Mammary epithelial cell (primary cell): ENCODE measurements around the gene IAH1.

Experiments
- CTCF ChIP-seq, 2 donors: IDR thresholded peaks in 1 of 2; conservative IDR thresholded peaks in 1 of 2; 2 replicates each; pipeline ENCODE4 v1.5.1; 2011 to 2012; ENCODE audit warnings: inconsistent platforms in 2 of 2, low read length in 2 of 2, mild to moderate bottlenecking in 2 of 2, control low read depth in 1 of 2, low read depth in 1 of 2; ENCODE audit not compliant: insufficient read depth in 1 of 2; ENCODE audit errors: extremely low read depth in 1 of 2
- EZH2 ChIP-seq: IDR thresholded peaks from 2 replicates; pipeline ENCODE4 v1.6.1; 2012; ENCODE audit warnings: low read length, inconsistent platforms, borderline replicate concordance

- no peak for TF ChIP-seq CTCF (conservative IDR thresholded peaks at IDR 0.05 in 1 of 2, IDR thresholded peaks at IDR 0.05 in 1 of 2; ENCODE audit: extremely low read depth in 1 of 2, insufficient read depth in 1 of 2, low read depth in 1 of 2, low read length in 2 of 2)
- no peak for TF ChIP-seq EZH2
These were observed 16.4 kb downstream of the IAH1 start for GRCh38 chr2:9490789-9491188.
